Upper lobe of left lung (tissue), 6 donors: ENCODE measurements around the gene COL9A2. TPM values are rescaled to one million over a fixed set of nuclear protein-coding genes. Genes with fewer than 3 reads are reported as not detected.

Experiments used
- ATAC-seq, 2 donors: fragments of 200-7000 bp; cut with Tn5 transposase; one replicate each; pipeline ENCODE4 v1.9.1; 2022; ENCODE audit warnings: mild to moderate bottlenecking in 2 of 2, moderate library complexity in 2 of 2; ENCODE audit not compliant: low FRiP score in 2 of 2
- DNase-seq, 2 donors: peaks; one replicate each; pipeline ENCODE4 v3.0.0-alpha.2; 2019 to 2020
- H3K27ac ChIP-seq, 4 donors: fragments of 200-600 bp; sonication (generic); one replicate each; pipeline ENCODE4 v1.5.1; 2016 to 2019
- H3K27me3 ChIP-seq, 4 donors: fragments of 200-600 bp; sonication (generic); one replicate each; pipeline ENCODE4 v1.5.1; 2017 to 2019
- H3K36me3 ChIP-seq, 4 donors: fragments of 200-600 bp; sonication (generic); one replicate each; pipeline ENCODE4 v1.5.1; 2016 to 2019
- H3K4me1 ChIP-seq, 4 donors: fragments of 200-600 bp; sonication (generic); one replicate each; pipeline ENCODE4 v1.5.1; 2018 to 2019
- H3K4me3 ChIP-seq, 4 donors: fragments of 200-600 bp; sonication (generic); one replicate each; pipeline ENCODE4 v1.5.1; 2017 to 2019; ENCODE audit warnings: mild to moderate bottlenecking in 2 of 4, moderate library complexity in 1 of 4
- H3K9me3 ChIP-seq, 4 donors: fragments of 200-600 bp; sonication (generic); one replicate each; pipeline ENCODE4 v1.5.1; 2018 to 2019
- CTCF ChIP-seq, 6 experiments: fragments of 450-650 bp in 4 of 6; fragments of 200-600 bp in 2 of 6; sonication (generic) in 2 of 6; IDR thresholded peaks; one replicate each; pipeline ENCODE4 v1.5.1; 2016 to 2019; ENCODE audit warnings: antibody characterized with exemption in 6 of 6
- EP300 ChIP-seq, 4 donors: sonication (generic); formaldehyde crosslinking; IDR thresholded peaks; one replicate each; pipeline ENCODE4 v1.5.1; 2017; ENCODE audit warnings: antibody characterized with exemption in 4 of 4, control low read depth in 2 of 4
- POLR2A ChIP-seq, 4 donors: fragments of 450-650 bp; IDR thresholded peaks; one replicate each; pipeline ENCODE4 v1.5.1; 2016 to 2017; ENCODE audit warnings: antibody characterized with exemption in 4 of 4, mild to moderate bottlenecking in 2 of 4
- POLR2AphosphoS5 ChIP-seq, 2 donors: sonication (generic); formaldehyde crosslinking; IDR thresholded peaks; one replicate each; pipeline ENCODE4 v1.5.1; 2017; ENCODE audit warnings: antibody characterized with exemption in 2 of 2
- WGBS, 2 donors: methylation state at CpG; one replicate each; pipeline ENCODE4 v1.1.5; 2017 to 2018; 5-methylcytosine and 5-hydroxymethylcytosine counted together
- total RNA-seq, 6 donors: library from RNA; depleted of rRNA in 4 of 6; stranded (reverse); fragments of >200 nt in 4 of 6; gene quantifications; one replicate each; pipeline versions ENCODE4 v1.1.0 to v1.2.1, GENCODE V29; 2016 to 2021
- donor health status: DM: no; HTN: no; CAD: no; lungs with moderate emphysema.
- donor health status: DM: no; HTN: yes; CAD: no; lungs with severe emphysema.

Gene COL9A2
- total RNA-seq, 6 donors from 2014 or later, result 4.2 to 30.4 (median 5.2) TPM

GRCh38 chr1:40299366-40300248, 17.5 kb downstream of the COL9A2 start:
- no peak for DNase-seq
- H3K27ac ChIP-seq, result no peak overlapping the region
- no peak for ATAC-seq
- no peaks in the 10 kb centered on the region for H3K9me3 ChIP-seq
- no peaks in the 10 kb centered on the region for H3K4me1 ChIP-seq
- H3K36me3 ChIP-seq, result peaks cover 0 to under 1% (median 0%) of the 10 kb centered on the region in 4 donors
- H3K27me3 ChIP-seq, result no peaks in the 10 kb centered on the region
- WGBS, 2 donors, result 44 to 69% methylated on average over 4 to 8 of the region's 8 CpGs
- H3K4me3 ChIP-seq, result no peak overlapping the region
- TF ChIP-seq POLR2A (IDR thresholded peaks at IDR 0.05) (no peak), POLR2AphosphoS5 (IDR thresholded peaks at IDR 0.05) (no peak), EP300 (IDR thresholded peaks at IDR 0.05) (no peak), CTCF (IDR thresholded peaks at IDR 0.05) (no peak)

DNA sequence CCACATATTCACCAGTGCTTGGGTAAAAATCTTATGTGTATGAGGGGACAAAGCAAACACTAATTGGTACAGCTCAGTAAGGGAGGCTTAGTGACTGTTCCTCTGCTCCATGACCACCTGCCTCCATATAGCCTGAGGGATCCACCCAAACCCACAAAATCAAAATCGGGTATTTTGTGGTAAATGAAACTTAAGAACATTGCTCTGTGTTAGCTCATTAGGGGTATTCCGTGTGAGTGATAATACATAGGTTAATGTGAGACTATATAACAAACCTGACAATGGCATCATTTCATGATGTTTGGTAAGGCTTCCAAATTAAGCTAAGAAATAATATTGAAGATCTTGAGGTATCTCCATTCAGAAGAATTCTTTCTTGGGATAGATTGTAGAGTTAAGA, 25.8 kb downstream of the COL9A2 start:
- Histone ChIP-seq H3K4me3 (no peak overlapping the region), H3K27me3 (no peaks in the 10 kb centered on the region), H3K4me1 (no peaks in the 10 kb centered on the region), H3K27ac (no peak overlapping the region), H3K9me3 (no peaks in the 10 kb centered on the region), H3K36me3 (peaks cover 7 to 80% (median 46%) of the 10 kb centered on the region in 4 donors)
- no peak for ATAC-seq
- TF ChIP-seq POLR2AphosphoS5 (IDR thresholded peaks at IDR 0.05), result no peak
- no peak for TF ChIP-seq CTCF (IDR thresholded peaks at IDR 0.05)
- TF ChIP-seq POLR2A (IDR thresholded peaks at IDR 0.05), result no peak
- TF ChIP-seq EP300 (IDR thresholded peaks at IDR 0.05), result no peak
- no peak for DNase-seq
- 85 to 92% methylated on average over 2 of the region's 2 CpGs for WGBS, 2 donors

DNA sequence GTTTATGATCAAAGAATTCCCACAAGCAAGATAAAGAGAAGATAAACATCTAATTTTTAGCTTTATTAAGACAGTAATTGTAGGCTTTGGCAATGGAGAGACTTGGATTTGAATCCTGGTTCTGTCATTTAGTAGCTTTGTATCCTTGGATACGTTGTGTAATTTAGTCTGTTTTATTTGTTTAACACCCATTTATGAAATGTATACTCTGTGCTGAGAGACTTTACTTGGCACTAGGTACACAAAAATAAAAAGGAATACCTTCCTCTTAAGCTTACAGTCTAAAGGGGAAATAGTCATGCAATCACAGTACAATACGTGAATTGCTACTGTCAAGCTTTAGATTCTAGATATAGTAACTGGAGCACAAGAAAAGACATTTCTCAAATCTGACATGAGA, 35.2 kb downstream of the COL9A2 start:
- no peak overlapping the region for H3K4me3 ChIP-seq
- H3K27ac ChIP-seq, result no peak overlapping the region
- DNase-seq (no peak), ATAC-seq (no peak)
- 61 to 66% methylated on average over 2 of the region's 2 CpGs for WGBS, 2 donors
- TF ChIP-seq POLR2A (IDR thresholded peaks at IDR 0.05) (no peak), CTCF (IDR thresholded peaks at IDR 0.05) (no peak), EP300 (IDR thresholded peaks at IDR 0.05) (no peak), POLR2AphosphoS5 (IDR thresholded peaks at IDR 0.05) (no peak)
- H3K9me3 ChIP-seq, result no peaks in the 10 kb centered on the region
- H3K4me1 ChIP-seq, result no peaks in the 10 kb centered on the region
- peaks cover 4 to 72% (median 26%) of the 10 kb centered on the region in 4 donors for H3K36me3 ChIP-seq
- H3K27me3 ChIP-seq, result no peaks in the 10 kb centered on the region

DNA sequence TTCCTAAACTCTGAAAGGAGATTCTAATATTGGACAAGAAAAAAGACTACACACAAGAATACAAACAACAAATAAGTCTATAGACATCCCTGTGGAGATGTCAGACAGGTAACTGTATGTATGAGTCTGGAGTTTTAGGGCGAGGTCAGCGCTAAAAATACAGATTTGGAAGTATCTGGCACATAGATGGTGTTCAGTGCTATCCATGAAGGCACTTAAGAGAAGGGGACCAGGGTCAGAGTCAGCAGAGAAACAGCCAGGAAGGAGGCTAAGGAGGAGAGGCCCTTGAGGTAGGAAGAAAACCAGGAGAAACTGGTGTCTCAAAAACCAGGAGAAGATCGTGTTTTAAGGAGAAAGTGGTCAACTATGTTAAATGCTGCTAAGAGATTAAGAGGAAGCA, 41.0 kb downstream of the COL9A2 start:
- Histone ChIP-seq H3K4me1 (no peaks in the 10 kb centered on the region), H3K9me3 (no peaks in the 10 kb centered on the region), H3K4me3 (no peak overlapping the region), H3K36me3 (peaks cover 6 to 77% (median 28%) of the 10 kb centered on the region in 4 donors), H3K27me3 (no peaks in the 10 kb centered on the region), H3K27ac (no peak overlapping the region)
- 96 to 98% methylated on average over 3 of the region's 3 CpGs for WGBS, 2 donors
- DNase-seq, result no peak
- TF ChIP-seq EP300 (IDR thresholded peaks at IDR 0.05) (no peak), CTCF (IDR thresholded peaks at IDR 0.05) (no peak), POLR2AphosphoS5 (IDR thresholded peaks at IDR 0.05) (no peak), POLR2A (IDR thresholded peaks at IDR 0.05) (no peak)
- no peak for ATAC-seq
